H1 (cell line): ENCODE measurements around the gene DENND10. TPM values are rescaled to one million over a fixed set of nuclear protein-coding genes. Genes with fewer than 3 reads are reported as not detected.
A peak's percentile ranks its signal among the peaks of the same experiment; 100 is the strongest.

Experiments used
- CTCF ChIA-PET: fragments of 300-600 bp; sonication (Branson Sonifier 250); formaldehyde crosslinking; loops from one replicate; lab custom pipeline; 2021; ENCODE audit not compliant: partially characterized antibody; lab: Charles Lee
- POLR2A ChIA-PET: fragments of 300-600 bp; sonication (Branson Sonifier 250); formaldehyde crosslinking; loops from one replicate; lab custom pipeline; 2021; ENCODE audit warnings: inconsistent platforms; ENCODE audit not compliant: partially characterized antibody; lab: Charles Lee
- DNase-seq, 2 experiments: peaks; one replicate each; pipeline versions ENCODE4 v3.0.0 to v3.0.0-alpha.2; 2010 to 2022; ENCODE audit warnings: low spot score in 2 of 2, low read depth in 1 of 2, mixed read lengths in 1 of 2
- FAIRE-seq: peaks from 2 replicates; lab custom pipeline; 2011; peaks lifted over from hg19 to GRCh38; lab: Jason Lieb, UNC
- H2AFZ ChIP-seq: 2 replicates; pipeline ENCODE4 v1.8.1; 2012; ENCODE audit warnings: low read length, inconsistent platforms
- H2AK5ac ChIP-seq: 2 replicates; pipeline ENCODE4 v1.6.1; 2013; ENCODE audit warnings: low read depth, low read length
- H2BK120ac ChIP-seq: replicated peaks from 2 replicates; pipeline ENCODE3; 2013; ENCODE audit warnings: low read depth, low read length, inconsistent platforms
- H2BK12ac ChIP-seq: 2 replicates; pipeline ENCODE4 v1.6.1; 2013; ENCODE audit warnings: low read depth, low read length
- H2BK15ac ChIP-seq: 2 replicates; pipeline ENCODE4 v1.6.1; 2013; ENCODE audit warnings: low read length
- H2BK20ac ChIP-seq: 2 replicates; pipeline ENCODE4 v1.6.1; 2013; ENCODE audit warnings: low read length
- H2BK5ac ChIP-seq: 2 replicates; pipeline ENCODE4 v1.6.1; 2013; ENCODE audit warnings: low read depth, low read length
- H3K14ac ChIP-seq: 2 replicates; pipeline ENCODE4 v1.6.1; 2013; ENCODE audit warnings: inconsistent platforms; ENCODE audit not compliant: insufficient read length
- H3K18ac ChIP-seq: 2 replicates; pipeline ENCODE4 v1.6.1; 2013; ENCODE audit warnings: low read length; ENCODE audit errors: extremely low read depth
- H3K23ac ChIP-seq: 2 replicates; pipeline ENCODE4 v1.6.1; 2013; ENCODE audit warnings: inconsistent platforms; ENCODE audit not compliant: insufficient read length
- H3K23me2 ChIP-seq: 2 replicates; pipeline ENCODE4 v1.6.1; 2013; ENCODE audit warnings: low read depth, low read length
- H3K27ac ChIP-seq: 2 replicates; pipeline ENCODE4 v1.6.1; 2011; ENCODE audit warnings: low read depth, low read length, inconsistent platforms
- H3K27me3 ChIP-seq, 4 experiments: replicated peaks in 1 of 4; 1 replicate in 1 of 4; 2 replicates in 3 of 4; pipeline versions ENCODE4 v1.6.1 to v1.8.1; 2011 to 2013; ENCODE audit warnings: low read length in 3 of 4, mild to moderate bottlenecking in 3 of 4, inconsistent platforms in 2 of 4, mixed read lengths in 2 of 4, moderate library complexity in 1 of 4; ENCODE audit not compliant: control insufficient read depth in 3 of 4, insufficient read depth in 3 of 4; ENCODE audit errors: extremely low read depth in 1 of 4
- H3K36me3 ChIP-seq, 4 experiments: 2 replicates each; pipeline versions ENCODE4 v1.6.1 to v1.8.1; 2011 to 2013; ENCODE audit warnings: mild to moderate bottlenecking in 4 of 4, low read length in 3 of 4, moderate library complexity in 2 of 4, control low read depth in 1 of 4, inconsistent platforms in 1 of 4; ENCODE audit not compliant: insufficient read depth in 4 of 4, control insufficient read depth in 2 of 4
- H3K4ac ChIP-seq: replicated peaks from 2 replicates; pipeline ENCODE3; 2013; ENCODE audit warnings: low read length, low read depth, mixed read lengths, inconsistent platforms; ENCODE audit not compliant: insufficient read length
- H3K4me1 ChIP-seq, 4 experiments: replicated peaks in 1 of 4; 1 replicate in 1 of 4; 2 replicates in 3 of 4; pipeline versions ENCODE4 v1.6.1 to v1.8.1; 2011 to 2013; ENCODE audit warnings: low read length in 3 of 4, inconsistent platforms in 2 of 4, mixed read lengths in 1 of 4; ENCODE audit not compliant: insufficient read depth in 4 of 4, control insufficient read depth in 3 of 4
- H3K4me2 ChIP-seq, 2 experiments: 2 replicates each; pipeline versions ENCODE4 v1.6.1 to v1.8.1; 2011 to 2013; ENCODE audit warnings: low read depth in 2 of 2, low read length in 2 of 2, control low read depth in 1 of 2, inconsistent platforms in 1 of 2, mild to moderate bottlenecking in 1 of 2; ENCODE audit not compliant: insufficient read depth in 1 of 2
- H3K4me3 ChIP-seq, 4 experiments: fragments of 200-600, 300-600 bp in 1 of 4; sonication (generic), shearing (Covaris generic), sonication (Bioruptor Twin) in 1 of 4; 2 replicates each; pipeline versions ENCODE4 v1.5.1 to v1.8.1; 2011 to 2016; ENCODE audit warnings: low read length in 4 of 4, low read depth in 3 of 4, control low read depth in 2 of 4, inconsistent platforms in 2 of 4, mild to moderate bottlenecking in 2 of 4, mixed read lengths in 1 of 4, moderate library complexity in 1 of 4; ENCODE audit not compliant: insufficient read depth in 2 of 4; ENCODE audit errors: extremely low read depth in 1 of 4
- H3K56ac ChIP-seq: replicated peaks from 2 replicates; pipeline ENCODE3; 2013; ENCODE audit warnings: low read depth, mild to moderate bottlenecking, mixed read lengths, low read length, inconsistent platforms; ENCODE audit not compliant: insufficient read length
- H3K79me1 ChIP-seq: 2 replicates; pipeline ENCODE4 v1.6.1; 2013; ENCODE audit warnings: low read depth, low read length, control low read depth
- H3K79me2 ChIP-seq, 2 experiments: 2 replicates each; pipeline versions ENCODE4 v1.6.1 to v1.8.1; 2012 to 2013; ENCODE audit warnings: low read length in 2 of 2, mild to moderate bottlenecking in 2 of 2, inconsistent platforms in 1 of 2; ENCODE audit not compliant: insufficient read depth in 2 of 2, control insufficient read depth in 1 of 2
- H3K9ac ChIP-seq, 4 experiments: replicated peaks in 1 of 4; 1 replicate in 1 of 4; 2 replicates in 3 of 4; pipeline versions ENCODE4 v1.6.1 to v1.8.1; 2011 to 2013; ENCODE audit warnings: low read depth in 3 of 4, low read length in 3 of 4, control low read depth in 2 of 4, mild to moderate bottlenecking in 2 of 4, moderate library complexity in 2 of 4, inconsistent platforms in 1 of 4; ENCODE audit errors: extremely low read depth in 1 of 4
- H3K9me3 ChIP-seq, 2 experiments: 2 replicates each; pipeline versions ENCODE4 v1.6.1 to v1.8.1; 2012 to 2013; ENCODE audit warnings: mild to moderate bottlenecking in 2 of 2, moderate library complexity in 2 of 2, control low read depth in 1 of 2, inconsistent platforms in 1 of 2, low read depth in 1 of 2, low read length in 1 of 2, mixed read lengths in 1 of 2; ENCODE audit not compliant: insufficient read depth in 2 of 2
- H4K20me1 ChIP-seq, 2 experiments: replicated peaks in 1 of 2; 2 replicates each; pipeline versions ENCODE3 to v1.8.1; 2011 to 2013; ENCODE audit warnings: inconsistent platforms in 2 of 2, low read length in 2 of 2, mild to moderate bottlenecking in 1 of 2; ENCODE audit not compliant: insufficient read depth in 2 of 2, control insufficient read depth in 1 of 2
- H4K5ac ChIP-seq: 2 replicates; pipeline ENCODE4 v1.6.1; 2013; ENCODE audit warnings: low read length, low read depth, mixed read lengths, inconsistent platforms; ENCODE audit not compliant: insufficient read length
- H4K8ac ChIP-seq: 2 replicates; pipeline ENCODE4 v1.8.0; 2013; ENCODE audit warnings: mild to moderate bottlenecking, moderate library complexity, low read length, inconsistent platforms; ENCODE audit not compliant: insufficient read depth; ENCODE audit errors: extremely low read depth
- H4K91ac ChIP-seq: replicated peaks from 2 replicates; pipeline ENCODE3; 2013; ENCODE audit warnings: low read length, mixed read lengths, inconsistent platforms; ENCODE audit not compliant: insufficient read length
- ASH2L ChIP-seq: fragments of 200-600, 300-600 bp; sonication (generic); IDR thresholded peaks from one replicate; pipeline ENCODE4 v1.7.1; 2017; ENCODE audit warnings: low read length
- ATF2 ChIP-seq: IDR thresholded peaks from 2 replicates; pipeline ENCODE4 v1.6.1; 2012; ENCODE audit warnings: low read length, inconsistent platforms
- BACH1 ChIP-seq: IDR thresholded peaks from 2 replicates; pipeline ENCODE4 v1.6.1; 2012; ENCODE audit warnings: low read length, improper control_type of control experiment
- CBX8 ChIP-seq: fragments of 300-800, 300-1000 bp; sonication (generic); IDR thresholded peaks from 2 replicates; pipeline ENCODE4 v1.7.1; 2016; ENCODE audit warnings: low read depth, low read length, borderline replicate concordance
- CEBPB ChIP-seq: IDR thresholded peaks from 2 replicates; pipeline ENCODE4 v1.6.1; 2012; ENCODE audit warnings: low read depth, low read length
- CTBP2 ChIP-seq: IDR thresholded peaks from 2 replicates; pipeline ENCODE4 v1.7.0; 2011; ENCODE audit warnings: borderline replicate concordance, mild to moderate bottlenecking, moderate library complexity, mixed read lengths, low read length; ENCODE audit not compliant: insufficient read depth, insufficient read length
- JUND ChIP-seq: IDR thresholded peaks from 2 replicates; pipeline ENCODE4 v1.6.1; 2011; ENCODE audit warnings: mild to moderate bottlenecking, improper control_type of control experiment, low read length
- RFX5 ChIP-seq: IDR thresholded peaks from 2 replicates; pipeline ENCODE4 v1.6.1; 2011; ENCODE audit warnings: low read depth, low read length, improper control_type of control experiment, borderline replicate concordance
- SP2 ChIP-seq: IDR thresholded peaks from 2 replicates; pipeline ENCODE4 v1.6.1; 2012; ENCODE audit warnings: mild to moderate bottlenecking, low read length, inconsistent platforms
- SRF ChIP-seq: IDR thresholded peaks from 2 replicates; pipeline ENCODE4 v1.6.1; 2011; ENCODE audit warnings: mild to moderate bottlenecking, low read depth, low read length, moderate library complexity
- TBP ChIP-seq: IDR thresholded peaks from 2 replicates; pipeline ENCODE4 v1.6.1; 2011; ENCODE audit warnings: low read depth, low read length, improper control_type of control experiment
- TCF12 ChIP-seq: IDR thresholded peaks from 2 replicates; pipeline ENCODE4 v1.6.1; 2011; ENCODE audit warnings: low read depth, mild to moderate bottlenecking, low read length
- YY1 ChIP-seq: IDR thresholded peaks from 2 replicates; pipeline ENCODE4 v1.6.1; 2011; ENCODE audit warnings: low read depth, mild to moderate bottlenecking, low read length
- ZNF274 ChIP-seq: IDR thresholded peaks from 2 replicates; pipeline ENCODE4 v1.7.0; 2012; ENCODE audit warnings: low read length, borderline replicate concordance; ENCODE audit errors: extremely low read depth
- WGBS, 2 experiments: shearing (Covaris generic) in 1 of 2; methylation state at CpG; one replicate each; pipeline versions ENCODE4 v1.1.6 to v1.1.7; 2013 to 2015; ENCODE audit warnings: low lambda C conversion rate in 2 of 2, mixed read lengths in 2 of 2, inconsistent platforms in 1 of 2, low coverage in 1 of 2, missing lambda C conversion rate in 1 of 2; ENCODE audit not compliant: insufficient replicate concordance in 2 of 2, insufficient coverage in 1 of 2, insufficient read length in 1 of 2; ENCODE audit errors: extremely low coverage in 1 of 2, missing lambda C conversion rate in 1 of 2; 5-methylcytosine and 5-hydroxymethylcytosine counted together
- polyA plus RNA-seq, 7 experiments: library from polyadenylated mRNA; depleted of rRNA in 3 of 7; stranded (reverse) in 5 of 7; unstranded in 2 of 7; fragments of >200 nt in 5 of 7; fragments of 200-250 nt in 2 of 7; gene quantifications; 1 replicate in 5 of 7; 2 replicates in 1 of 7; 4 replicates in 1 of 7; pipeline versions ENCODE4 v1.2.1 to v1.2.3, GENCODE V29; 2011 to 2013; ENCODE audit warnings: missing spikeins in 2 of 7, mixed read lengths in 2 of 7
- total RNA-seq: library from RNA; stranded (reverse); fragmentation: NEBNext Ultra II Directional; extraction: Animal tissue kit (Norgen Biotek cat#: 25700); gene quantifications from 2 replicates; pipeline ENCODE4 v1.2.1, GENCODE V29; 2021

The DENND10 gene
- total and polyA plus RNA-seq, 2 of the 8 experiments (the other 6 are each of a cell fraction or from before 2014, with no cell fraction given) = 49.3 to 64.4 TPM

GRCh38 chr10:119166118-119166500, 62.2 kb downstream of the DENND10 start:
- H2AK5ac ChIP-seq = no peak overlapping the region
- no peak overlapping the region for H3K4ac ChIP-seq
- H2BK120ac ChIP-seq = no peak overlapping the region
- H3K36me3 ChIP-seq = peaks cover 14 to 37% (median 25%) of the 10 kb centered on the region in 4 experiments
- no peak overlapping the region for H2BK20ac ChIP-seq
- H3K79me2 ChIP-seq = no peaks in the 10 kb centered on the region
- H3K27me3 ChIP-seq = no peaks in the 10 kb centered on the region; a peak in 2 of 7 replicates
- no peak overlapping the region for H3K27ac ChIP-seq
- no peaks in the 10 kb centered on the region for H4K20me1 ChIP-seq
- no peak overlapping the region; the same call in 1 of the 2 replicates for H4K8ac ChIP-seq
- no peak overlapping the region for H2BK5ac ChIP-seq
- H3K4me3 ChIP-seq = peak overlapping the region; percentile 47 to 80 (median 54)
- H2BK12ac ChIP-seq = no peak overlapping the region
- H3K14ac ChIP-seq = no peak overlapping the region
- no peak overlapping the region for H4K91ac ChIP-seq
- no peaks in the 10 kb centered on the region for H3K79me1 ChIP-seq
- no peak for FAIRE-seq
- H3K4me2 ChIP-seq = peak overlapping the region; percentile 87 to 99
- H3K23me2 ChIP-seq = peaks cover 10% of the 10 kb centered on the region
- no peak overlapping the region for H3K56ac ChIP-seq
- H3K9me3 ChIP-seq = no peaks in the 10 kb centered on the region; a peak in 1 of 4 replicates
- ChIA-PET POLR2A (interaction anchor here (1.5 kb wide), 1 partner anchor 30 kb away, joined by 3 read pairs; no protein-coding TSS in a partner anchor), CTCF (no interaction called here)
- peak overlapping the region in 3 of 4 experiments; percentile 5 to 73 (median 60); a peak in 3 of 7 replicates for H3K9ac ChIP-seq
- peak overlapping the region; percentile 71 for H2AFZ ChIP-seq
- H2BK15ac ChIP-seq = no peak overlapping the region
- WGBS, 2 experiments = 67% methylated on average over 7 of the region's 7 CpGs; no CpG with 5 or more reads in 1 of the 2 experiments
- peak overlapping the region; percentile 48; the same call in 1 of the 2 replicates for H3K18ac ChIP-seq
- no peak overlapping the region for H4K5ac ChIP-seq
- H3K4me1 ChIP-seq = peaks cover 0 to 5% (median 0%) of the 10 kb centered on the region in 4 experiments; a peak in 2 of 7 replicates
- peak in 1 of 2 experiments; percentile 52 for DNase-seq
- H3K23ac ChIP-seq = no peak overlapping the region
- TF ChIP-seq YY1 = no peak
- TF ChIP-seq CTBP2 = no peak
- TF ChIP-seq TBP = no peak
- TF ChIP-seq SRF = no peak
- no peak for TF ChIP-seq ASH2L
- TF ChIP-seq BACH1 = no peak
- TF ChIP-seq CEBPB = no peak
- no peak for TF ChIP-seq JUND
- no peak for TF ChIP-seq CBX8
- no peak for TF ChIP-seq ZNF274
- TF ChIP-seq TCF12 = no peak
- no peak for TF ChIP-seq RFX5
- TF ChIP-seq ATF2 = no peak
- TF ChIP-seq SP2 = no peak
